Measurements from ENCODE around the gene BRPF1.

GRCh38 chr3:9698293-9698692 lies 33.2 kb upstream of the BRPF1 start:
- TF ChIP-seq POLR2AphosphoS5 (IDR thresholded peaks at IDR 0.05; ENCODE audit: low read depth): no peak
- TF ChIP-seq CTCF (IDR thresholded peaks at IDR 0.05; ENCODE audit: insufficient read depth, low read length): no peak
- no peak for TF ChIP-seq GABPA (IDR thresholded peaks at IDR 0.05; ENCODE audit: low read depth)
